Activated CD8-positive, alpha-beta memory T cell treated with anti-CD3 and anti-CD28 coated beads, Interleukin-2, amount 50 U/mL, for 24 hours (primary cell): ENCODE data around the gene SSTR3.
A peak's percentile ranks its signal among the peaks of the same experiment; 100 is the strongest.
"Not testable (repeated sequence)": the region's sequence is repeated elsewhere in the genome, so short reads cannot be mapped to it uniquely, and the experiment has no call there.

Experiments used
- DNase-seq: peaks from one replicate; pipeline ENCODE4 v3.0.0-alpha.2; 2020; ENCODE audit errors: extremely low read depth

Gene SSTR3

GRCh38 chr22:37242395-37242918 lies 30.2 kb upstream of the SSTR3 start:
- DNase-seq: peak; percentile 84

DNA sequence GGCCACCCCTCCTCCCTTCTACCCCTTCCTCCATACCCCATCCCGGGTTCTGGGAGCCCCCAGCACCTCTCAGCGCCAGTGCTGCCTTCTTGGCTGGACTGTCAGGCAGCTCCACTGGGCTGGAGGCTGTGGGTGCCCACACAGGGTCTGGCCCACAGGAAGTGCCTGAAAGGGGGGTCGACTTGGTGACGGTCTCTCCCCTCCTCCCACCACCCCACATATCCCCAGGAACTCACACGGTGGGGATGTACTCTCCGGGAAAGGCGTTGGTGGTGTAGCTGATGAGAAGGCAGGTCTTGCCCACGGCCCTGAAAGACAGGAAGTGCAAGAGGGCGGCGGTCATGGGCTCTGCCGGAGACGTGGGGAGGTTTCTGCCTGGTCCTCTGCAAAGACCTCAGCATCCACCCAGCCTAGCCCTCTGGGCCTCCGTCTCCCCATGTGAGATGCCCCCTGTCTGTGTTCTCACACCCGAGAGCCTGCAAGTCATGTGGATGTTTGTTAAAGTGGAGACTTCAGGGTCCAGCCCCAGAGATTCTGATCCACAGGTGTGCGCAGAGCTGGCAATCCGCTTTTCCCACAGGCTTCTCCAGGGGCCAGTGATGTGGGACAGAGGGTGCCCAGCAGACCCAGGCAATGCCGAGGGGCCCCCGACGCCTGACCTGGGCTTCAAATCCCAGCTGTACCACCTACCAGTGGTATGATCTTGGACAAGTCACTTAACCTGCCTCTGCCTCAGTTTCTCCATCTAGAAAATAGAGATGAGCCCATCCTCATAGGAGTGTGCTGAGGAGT lies 29.3 kb upstream of the SSTR3 start:
- no peak for DNase-seq

- no peak for DNase-seq
Measured at GRCh38 chr22:37240941-37241320, 28.7 kb upstream of the SSTR3 start.

- no peak for DNase-seq
Measured at GRCh38 chr22:37240240-37240940, 28.1 kb upstream of the SSTR3 start.

DNA sequence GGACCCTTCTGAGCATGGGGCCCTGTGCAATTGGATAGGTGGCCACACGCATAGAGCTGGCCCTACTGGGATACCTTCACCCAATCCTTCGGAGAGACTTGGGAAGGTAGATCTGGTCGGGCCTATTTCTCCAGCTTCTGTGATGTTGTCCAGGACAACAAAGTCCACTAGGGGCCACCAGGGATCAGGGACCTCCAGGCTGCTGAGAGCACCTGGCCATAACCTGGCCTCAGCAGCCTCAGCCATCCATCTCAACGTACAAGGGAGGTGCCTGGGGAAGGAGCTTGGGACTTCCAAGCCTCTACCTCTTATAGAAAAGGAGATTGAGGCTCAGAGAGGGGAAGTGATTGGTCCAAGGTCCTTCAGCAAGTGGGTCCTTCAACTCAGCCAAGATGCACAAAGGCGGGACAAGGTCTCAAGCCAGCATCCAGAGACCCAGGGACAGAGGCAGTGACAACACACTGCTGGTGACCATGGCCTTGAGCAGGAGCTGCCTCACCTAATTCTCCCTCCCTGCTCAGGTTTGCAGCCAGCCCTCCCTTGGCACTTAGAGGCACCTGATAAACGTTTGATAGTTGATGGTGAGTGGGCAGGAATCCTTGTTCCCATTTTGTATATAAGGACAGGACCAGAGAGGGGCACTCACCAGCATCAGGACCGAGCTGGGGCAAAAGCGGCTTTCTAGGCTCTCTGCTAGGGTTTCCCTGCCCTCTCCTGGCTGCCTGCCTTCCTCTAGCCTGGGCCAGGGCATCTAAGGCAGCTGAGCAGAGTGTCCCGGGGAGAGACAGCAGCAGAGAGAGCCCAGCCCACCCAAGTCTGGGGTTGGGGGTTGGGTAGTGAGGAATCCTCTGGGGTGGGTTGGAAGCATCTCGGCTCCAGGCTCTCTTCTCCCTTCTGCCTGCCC lies 27.3 kb upstream of the SSTR3 start:
- no peak for DNase-seq

GRCh38 chr22:37237371-37238268 lies 25.3 kb upstream of the SSTR3 start:
- no peak for DNase-seq

GRCh38 chr22:37235897-37236607 lies 23.8 kb upstream of the SSTR3 start:
- DNase-seq: no peak

DNA sequence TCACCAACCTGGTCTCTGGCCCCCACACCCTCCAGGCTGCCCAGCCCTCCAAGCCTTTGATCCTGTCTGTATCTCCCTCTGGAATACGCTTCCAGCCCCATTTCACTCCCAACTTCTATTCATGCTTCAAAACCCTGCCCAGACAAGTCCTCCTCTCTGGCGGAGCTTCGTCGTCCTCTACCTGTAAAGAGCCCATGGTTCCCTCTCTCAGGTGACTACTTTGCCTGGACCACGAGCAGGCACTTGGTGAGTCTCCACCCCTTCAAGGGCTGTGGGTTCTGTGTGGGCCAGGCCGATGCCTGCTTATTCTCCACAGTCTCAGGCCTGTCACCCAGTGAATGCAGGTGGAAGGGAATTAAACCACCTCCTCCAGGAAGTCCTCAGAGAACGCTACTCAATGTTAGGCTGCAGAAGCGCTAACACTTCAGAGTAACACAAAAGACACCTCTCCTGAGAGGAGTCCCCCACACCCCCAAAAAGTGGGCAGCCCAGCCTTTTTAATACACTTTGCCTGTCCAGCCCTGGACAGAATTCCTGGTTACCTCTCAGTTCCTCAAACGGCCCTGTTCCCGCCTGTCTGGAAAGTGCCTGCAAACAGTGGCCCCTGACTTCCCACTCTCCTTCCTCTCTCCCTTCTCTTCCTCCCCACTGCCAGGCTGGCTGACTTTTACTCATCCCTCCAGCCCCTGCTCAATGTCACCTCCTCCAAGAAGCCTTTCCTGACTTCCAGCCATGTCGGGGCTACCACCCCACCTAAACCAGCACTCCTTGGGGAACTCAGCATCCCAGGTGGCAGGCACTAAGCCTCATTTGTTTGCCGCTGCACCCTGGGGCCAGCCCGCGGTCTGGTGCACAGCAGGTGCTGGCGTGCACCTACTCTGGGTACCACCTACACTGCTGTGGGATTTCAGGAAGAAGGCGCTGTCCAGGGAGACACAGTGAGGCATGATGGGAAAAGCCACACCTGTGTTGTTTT lies 22.7 kb upstream of the SSTR3 start:
- DNase-seq: no peak

DNA sequence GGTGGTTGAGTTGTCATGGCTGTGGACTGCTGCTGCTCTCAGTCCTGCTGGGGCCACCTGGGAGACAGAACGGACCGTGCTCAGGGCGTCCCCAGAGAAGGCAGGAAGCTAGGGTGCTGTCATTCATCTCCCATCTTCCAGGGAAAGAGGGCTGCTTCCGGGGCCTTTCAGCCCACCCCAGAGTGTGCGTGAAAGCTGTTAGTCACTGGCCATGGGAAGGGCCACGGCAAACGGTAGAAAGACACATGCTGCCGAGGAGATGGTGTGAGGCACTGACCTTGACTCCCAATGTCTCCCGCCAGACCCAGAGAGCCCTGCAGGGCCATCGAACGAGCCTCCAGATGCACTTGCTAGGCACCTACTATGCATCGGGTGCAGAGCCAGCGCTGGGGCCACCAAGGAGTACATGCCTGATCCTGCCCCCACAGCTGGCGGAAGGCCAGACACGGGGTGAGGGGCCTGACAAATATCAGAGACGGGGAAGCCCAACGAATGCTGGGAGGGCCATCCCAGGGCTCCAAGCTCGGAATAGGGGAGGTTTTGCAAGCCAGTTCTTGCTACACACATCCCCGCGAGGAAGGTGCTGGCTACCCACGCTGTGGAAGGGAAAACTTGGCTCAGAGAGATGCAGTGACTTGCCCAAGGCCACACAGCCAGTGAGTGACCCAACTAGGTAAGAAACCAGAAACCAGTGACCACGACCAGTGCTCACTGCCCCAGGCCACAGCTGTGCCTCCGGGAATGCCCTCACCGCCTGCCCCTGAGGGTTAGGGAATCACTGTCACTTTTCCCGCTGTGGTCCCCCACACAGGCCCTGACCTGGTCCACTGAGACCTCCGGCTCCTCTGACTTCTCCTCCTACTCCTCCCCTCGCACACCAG lies 21.7 kb upstream of the SSTR3 start:
- DNase-seq: no peak

GRCh38 chr22:37233371-37233750 lies 21.1 kb upstream of the SSTR3 start:
- DNase-seq: not testable (repeated sequence)

DNA sequence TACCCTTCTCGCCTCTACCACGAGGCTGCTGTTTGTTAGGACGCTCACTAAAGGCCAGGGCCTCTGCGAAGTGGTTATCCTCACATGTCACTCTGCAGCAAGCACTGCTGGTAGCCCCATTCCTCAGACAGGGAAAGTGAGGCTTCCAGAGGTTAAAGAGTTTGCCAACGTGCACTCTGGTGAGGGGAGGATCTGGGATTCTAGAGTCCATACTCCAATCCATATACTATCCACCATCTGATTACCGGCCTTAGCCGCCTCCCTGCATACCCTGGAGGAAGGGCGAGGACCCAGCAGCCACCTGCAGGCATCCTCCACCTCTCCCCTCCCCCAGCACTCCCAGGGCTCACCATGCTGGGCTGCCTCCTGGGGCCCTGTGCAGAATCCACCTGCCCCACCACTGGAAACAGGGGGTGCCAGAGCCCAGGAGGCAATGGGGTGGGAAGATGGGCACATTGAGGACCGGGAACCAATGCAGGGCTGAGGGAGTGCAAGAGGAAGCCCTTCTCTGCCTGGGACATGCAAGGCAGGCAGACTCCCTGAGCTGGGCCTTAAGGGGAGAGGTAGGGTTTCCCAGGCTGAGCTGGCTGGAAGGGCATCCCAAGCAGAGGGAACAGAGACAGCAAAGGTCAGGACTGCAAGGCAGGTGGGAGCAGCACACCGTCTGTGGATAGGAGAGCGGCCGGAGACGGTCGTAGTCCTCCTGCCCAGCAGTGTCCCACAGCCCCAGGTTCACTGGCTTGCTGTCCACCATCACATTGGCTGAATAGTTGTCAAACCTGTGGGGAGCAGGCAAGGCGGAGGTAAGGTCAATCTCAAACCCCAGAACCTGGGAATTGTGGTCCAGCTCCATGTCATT lies 20.1 kb upstream of the SSTR3 start:
- DNase-seq: no peak

GRCh38 chr22:37231406-37232139 lies 19.3 kb upstream of the SSTR3 start:
- no peak for DNase-seq

- DNase-seq: no peak
Measured at GRCh38 chr22:37230673-37231405, 18.6 kb upstream of the SSTR3 start.

GRCh38 chr22:37229805-37230672 lies 17.8 kb upstream of the SSTR3 start:
- peak; percentile 85 for DNase-seq
